HEK293 (cell line): Measurements from ENCODE around the gene FAM120A.

ENCODE experiments used
- CTCF ChIP-seq: fragments of 450-650 bp; formaldehyde crosslinking; IDR thresholded peaks from 2 replicates; pipeline ENCODE4 v1.5.1; 2016; ENCODE audit warnings: missing biosample characterization, missing genetic modification characterization
- ZBTB21 ChIP-seq: fragments of 450-650 bp; formaldehyde crosslinking; IDR thresholded peaks from 2 replicates; pipeline ENCODE4 v1.5.1; 2017; ENCODE audit warnings: missing biosample characterization, missing genetic modification characterization
- ZNF10 ChIP-seq: fragments of 450-650 bp; formaldehyde crosslinking; IDR thresholded peaks from 2 replicates; pipeline ENCODE4 v1.5.1; 2017; ENCODE audit warnings: missing biosample characterization, missing genetic modification characterization
- ZNF138 ChIP-seq: fragments of 450-650 bp; formaldehyde crosslinking; IDR thresholded peaks from 2 replicates; pipeline ENCODE4 v1.5.1; 2016; ENCODE audit warnings: missing biosample characterization, missing genetic modification characterization, borderline replicate concordance
- ZNF529 ChIP-seq: fragments of 450-650 bp; formaldehyde crosslinking; IDR thresholded peaks from 2 replicates; pipeline ENCODE4 v1.5.1; 2017; ENCODE audit warnings: missing genetic modification characterization, missing biosample characterization; ENCODE audit not compliant: insufficient replicate concordance
- ZNF768 ChIP-seq: fragments of 450-650 bp; formaldehyde crosslinking; IDR thresholded peaks from 2 replicates; pipeline ENCODE4 v1.5.1; 2018; ENCODE audit warnings: missing biosample characterization, mild to moderate bottlenecking, missing genetic modification characterization
- ZNF776 ChIP-seq: fragments of 450-650 bp; formaldehyde crosslinking; IDR thresholded peaks from 2 replicates; pipeline ENCODE4 v1.5.0; 2017; ENCODE audit warnings: missing biosample characterization, missing genetic modification characterization, borderline replicate concordance
- ZNF792 ChIP-seq: fragments of 450-650 bp; formaldehyde crosslinking; IDR thresholded peaks from 2 replicates; pipeline ENCODE4 v1.5.1; 2016; ENCODE audit warnings: missing biosample characterization, missing genetic modification characterization

- TF ChIP-seq CTCF (tag by site-specific recombination): no peak
- no peak for TF ChIP-seq ZNF529 (tag by site-specific recombination)
- TF ChIP-seq ZNF792: no peak
- TF ChIP-seq ZNF776: no peak
- no peak for TF ChIP-seq ZNF138 (tag by site-specific recombination)
- TF ChIP-seq ZNF768 (tag by site-specific recombination): no peak
- TF ChIP-seq ZNF10 (tag by site-specific recombination): no peak
- TF ChIP-seq ZBTB21 (tag by site-specific recombination): no peak
These were observed 15.1 kb downstream of the FAM120A start for GRCh38 chr9:93466416-93467061.
